ENCODE results near the gene TIPRL. TPM values are rescaled to one million over a fixed set of nuclear protein-coding genes. Genes with fewer than 3 reads are reported as not detected.

Gene TIPRL
- total RNA-seq, 2 experiments from 2014 or later = 41.4 to 52.1 TPM

Other genes with a start within 250 kb of the TIPRL start
- 10 to 100 TPM; 27.5 to 31.1 TPM for gene DCAF6, start 242.3 kb upstream of the TIPRL start, total RNA-seq
- gene MPC2, start 241.9 kb upstream of the TIPRL start, total RNA-seq = 10 to 100 TPM; 59.3 to 64.0 TPM
- under 1 TPM; 0.37 to 0.44 TPM for gene GPR161, start 42.0 kb upstream of the TIPRL start, total RNA-seq
- gene SFT2D2, start 47.0 kb downstream of the TIPRL start, total RNA-seq = 10 to 100 TPM; 63.2 to 65.9 TPM
- gene TBX19, start 101.9 kb downstream of the TIPRL start, total RNA-seq = 1 to 10 TPM; 2.0 to 3.6 TPM

Data from activated CD8-positive, alpha-beta memory T cell treated with anti-CD3 and anti-CD28 coated beads, Interleukin-2, amount 10 ng/mL, durations not matched to agents 7 days and 5 days (primary cell).